Esophagus squamous epithelium (tissue), 4 donors: ENCODE measurements around the gene TOR4A.

ENCODE experiments used
- POLR2A ChIP-seq, 4 donors: fragments of 450-650 bp; IDR thresholded peaks; one replicate each; pipeline ENCODE4 v1.6.1; 2017; ENCODE audit warnings: antibody characterized with exemption in 4 of 4, mild to moderate bottlenecking in 4 of 4, moderate library complexity in 3 of 4
- TF ChIP-seq, protein P1 (sequence below), 6 experiments: fragments of 450-650 bp in 4 of 6; fragments of 200-600 bp in 2 of 6; sonication (generic) in 2 of 6; IDR thresholded peaks; one replicate each; pipeline ENCODE4 v1.5.1; 2016 to 2019; ENCODE audit warnings: antibody characterized with exemption in 6 of 6, mild to moderate bottlenecking in 4 of 6, moderate library complexity in 4 of 6

DNA sequence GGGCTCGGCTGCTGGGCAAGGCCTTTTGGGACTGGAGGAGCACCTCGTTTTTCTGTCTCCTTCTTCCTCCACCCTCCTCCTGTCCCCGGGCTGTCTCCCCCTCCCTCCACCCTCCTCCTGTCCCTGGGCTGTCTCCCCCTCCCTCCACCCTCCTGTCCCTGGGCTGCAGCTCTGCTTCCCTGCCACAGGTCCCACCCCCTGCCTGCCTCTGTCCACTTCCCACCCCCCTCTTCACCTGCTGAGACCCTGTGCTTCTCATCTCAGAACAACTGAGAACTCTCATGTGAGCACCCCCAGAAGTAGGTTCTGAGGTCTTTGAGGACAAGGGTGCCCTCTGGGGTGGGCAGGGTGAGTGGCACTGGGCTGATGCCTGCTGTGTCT lies 5.8 kb upstream of the TOR4A start:
- TF ChIP-seq, protein P1, sequence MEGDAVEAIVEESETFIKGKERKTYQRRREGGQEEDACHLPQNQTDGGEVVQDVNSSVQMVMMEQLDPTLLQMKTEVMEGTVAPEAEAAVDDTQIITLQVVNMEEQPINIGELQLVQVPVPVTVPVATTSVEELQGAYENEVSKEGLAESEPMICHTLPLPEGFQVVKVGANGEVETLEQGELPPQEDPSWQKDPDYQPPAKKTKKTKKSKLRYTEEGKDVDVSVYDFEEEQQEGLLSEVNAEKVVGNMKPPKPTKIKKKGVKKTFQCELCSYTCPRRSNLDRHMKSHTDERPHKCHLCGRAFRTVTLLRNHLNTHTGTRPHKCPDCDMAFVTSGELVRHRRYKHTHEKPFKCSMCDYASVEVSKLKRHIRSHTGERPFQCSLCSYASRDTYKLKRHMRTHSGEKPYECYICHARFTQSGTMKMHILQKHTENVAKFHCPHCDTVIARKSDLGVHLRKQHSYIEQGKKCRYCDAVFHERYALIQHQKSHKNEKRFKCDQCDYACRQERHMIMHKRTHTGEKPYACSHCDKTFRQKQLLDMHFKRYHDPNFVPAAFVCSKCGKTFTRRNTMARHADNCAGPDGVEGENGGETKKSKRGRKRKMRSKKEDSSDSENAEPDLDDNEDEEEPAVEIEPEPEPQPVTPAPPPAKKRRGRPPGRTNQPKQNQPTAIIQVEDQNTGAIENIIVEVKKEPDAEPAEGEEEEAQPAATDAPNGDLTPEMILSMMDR (IDR thresholded peaks at IDR 0.05), result no peak
- TF ChIP-seq POLR2A (IDR thresholded peaks at IDR 0.05), result no peak
